ENCODE data around the gene ARHGAP31.
"Not testable (repeated sequence)": the region's sequence is repeated elsewhere in the genome, so short reads cannot be mapped to it uniquely, and the experiment has no call there.

The ARHGAP31 gene

GRCh38 chr3:119324899-119325298 lies 30.7 kb downstream of the ARHGAP31 start:
- Histone ChIP-seq H3K27me3 (ENCODE audit: control insufficient read depth, insufficient read depth, low read length) (no peaks in the 10 kb centered on the region), H3K36me3 (ENCODE audit: control insufficient read depth, low read depth, low read length) (no peaks in the 10 kb centered on the region), H3K4me3 (ENCODE audit: low read length) (no peak overlapping the region), H3K9ac (ENCODE audit: low read length) (no peak overlapping the region), H3K9me3 (ENCODE audit: control insufficient read depth, low read depth, low read length) (no peaks in the 10 kb centered on the region), H3K4me1 (ENCODE audit: control insufficient read depth, low read depth, low read length) (peaks cover 25% of the 10 kb centered on the region), H3K27ac (ENCODE audit: low read length) (no peak overlapping the region)

- H3K4me3 ChIP-seq (ENCODE audit: low read length) = no peak overlapping the region
- H3K9ac ChIP-seq (ENCODE audit: low read length) = no peak overlapping the region
- H3K27me3 ChIP-seq (ENCODE audit: control insufficient read depth, insufficient read depth, low read length) = no peaks in the 10 kb centered on the region
- no peak overlapping the region for H3K27ac ChIP-seq (ENCODE audit: low read length)
- no peaks in the 10 kb centered on the region for H3K9me3 ChIP-seq (ENCODE audit: control insufficient read depth, low read depth, low read length)
- peaks cover 20% of the 10 kb centered on the region for H3K4me1 ChIP-seq (ENCODE audit: control insufficient read depth, low read depth, low read length)
- H3K36me3 ChIP-seq (ENCODE audit: control insufficient read depth, low read depth, low read length) = no peaks in the 10 kb centered on the region
Measured at GRCh38 chr3:119326976-119327375, 32.8 kb downstream of the ARHGAP31 start.

GRCh38 chr3:119329551-119329950 lies 35.4 kb downstream of the ARHGAP31 start:
- Histone ChIP-seq H3K36me3 (ENCODE audit: control insufficient read depth, low read depth, low read length) (no peaks in the 10 kb centered on the region), H3K9me3 (ENCODE audit: control insufficient read depth, low read depth, low read length) (no peaks in the 10 kb centered on the region), H3K27me3 (ENCODE audit: control insufficient read depth, insufficient read depth, low read length) (no peaks in the 10 kb centered on the region), H3K27ac (ENCODE audit: low read length) (no peak overlapping the region), H3K4me1 (ENCODE audit: control insufficient read depth, low read depth, low read length) (peaks cover 6% of the 10 kb centered on the region), H3K9ac (ENCODE audit: low read length) (no peak overlapping the region), H3K4me3 (ENCODE audit: low read length) (no peak overlapping the region)

GRCh38 chr3:119330181-119330580 lies 36.0 kb downstream of the ARHGAP31 start:
- Histone ChIP-seq H3K9me3 (ENCODE audit: control insufficient read depth, low read depth, low read length) (no peaks in the 10 kb centered on the region), H3K4me1 (ENCODE audit: control insufficient read depth, low read depth, low read length) (peaks cover 2% of the 10 kb centered on the region), H3K36me3 (ENCODE audit: control insufficient read depth, low read depth, low read length) (no peaks in the 10 kb centered on the region), H3K27me3 (ENCODE audit: control insufficient read depth, insufficient read depth, low read length) (no peaks in the 10 kb centered on the region), H3K9ac (ENCODE audit: low read length) (no peak overlapping the region), H3K27ac (ENCODE audit: low read length) (no peak overlapping the region), H3K4me3 (ENCODE audit: low read length) (no peak overlapping the region)

DNA sequence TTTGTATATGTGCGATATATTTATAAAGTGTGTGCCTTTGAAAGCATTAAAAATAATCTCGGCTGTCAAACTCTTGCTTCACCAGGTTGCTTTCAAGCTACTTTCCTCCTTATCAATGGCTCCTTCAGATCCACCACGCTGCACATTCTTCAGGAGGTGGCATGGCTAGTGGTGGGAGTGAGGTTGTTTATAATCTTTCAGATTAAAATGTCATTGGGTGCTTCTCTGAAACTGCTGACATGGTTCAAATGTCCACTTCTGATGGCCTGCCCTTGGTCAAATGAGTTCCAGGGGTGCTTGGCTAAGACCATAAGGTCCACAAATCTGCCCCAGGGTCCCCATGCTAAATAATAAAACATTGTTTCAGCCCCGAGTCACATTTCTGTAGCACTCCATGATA lies 36.7 kb downstream of the ARHGAP31 start:
- H3K9me3 ChIP-seq (ENCODE audit: control insufficient read depth, low read depth, low read length) = no peaks in the 10 kb centered on the region

GRCh38 chr3:119331661-119332060 lies 37.5 kb downstream of the ARHGAP31 start:
- Histone ChIP-seq H3K27me3 (ENCODE audit: control insufficient read depth, insufficient read depth, low read length) (no peaks in the 10 kb centered on the region), H3K4me3 (ENCODE audit: low read length) (no peak overlapping the region), H3K4me1 (ENCODE audit: control insufficient read depth, low read depth, low read length) (no peaks in the 10 kb centered on the region), H3K36me3 (ENCODE audit: control insufficient read depth, low read depth, low read length) (no peaks in the 10 kb centered on the region), H3K9me3 (ENCODE audit: control insufficient read depth, low read depth, low read length) (no peaks in the 10 kb centered on the region), H3K9ac (ENCODE audit: low read length) (no peak overlapping the region), H3K27ac (ENCODE audit: low read length) (no peak overlapping the region)

More for the DNA sequence above, 36.7 kb downstream of the ARHGAP31 start:
- Histone ChIP-seq H3K4me1 (ENCODE audit: control insufficient read depth, low read depth, low read length) (no peaks in the 10 kb centered on the region), H3K27ac (ENCODE audit: low read length) (no peak overlapping the region), H3K27me3 (ENCODE audit: control insufficient read depth, insufficient read depth, low read length) (no peaks in the 10 kb centered on the region), H3K9ac (ENCODE audit: low read length) (no peak overlapping the region), H3K36me3 (ENCODE audit: control insufficient read depth, low read depth, low read length) (no peaks in the 10 kb centered on the region), H3K4me3 (ENCODE audit: low read length) (no peak overlapping the region)

DNA sequence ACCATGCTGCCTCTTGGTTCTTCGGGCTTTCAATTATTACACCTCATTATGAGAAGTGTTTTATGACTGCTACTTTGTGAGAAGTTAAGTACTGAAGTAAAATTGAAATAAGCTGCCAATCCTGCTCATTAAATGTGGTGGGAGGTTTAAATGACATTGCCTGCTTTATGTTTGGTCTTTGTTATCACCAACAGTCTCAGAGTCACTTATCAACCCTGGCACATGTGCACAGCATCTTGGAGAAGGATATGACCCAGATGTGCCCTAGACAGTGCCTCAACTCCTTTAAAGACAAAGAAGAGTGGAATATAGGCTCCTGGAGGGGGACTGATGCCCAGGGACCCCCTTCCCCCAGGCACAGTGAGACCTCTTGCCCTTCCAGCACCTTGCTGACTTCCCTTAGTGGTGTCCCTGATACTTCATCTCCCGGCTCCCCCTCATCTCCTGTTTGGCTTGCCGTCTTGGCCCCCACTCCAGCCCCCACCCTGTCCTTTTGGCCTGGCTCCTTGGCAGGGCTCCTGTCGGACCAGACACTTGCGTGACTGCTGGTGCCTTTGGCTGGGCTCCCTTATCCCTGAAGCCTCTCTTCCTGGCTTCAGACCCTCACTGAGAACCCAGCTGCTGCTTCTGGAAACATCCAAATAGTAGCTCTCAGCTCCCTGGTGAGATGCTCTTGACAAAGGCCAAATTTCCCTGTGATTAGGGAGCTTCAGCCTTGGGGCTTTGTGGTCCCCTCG lies 39.8 kb downstream of the ARHGAP31 start:
- Histone ChIP-seq H3K27me3 (ENCODE audit: control insufficient read depth, insufficient read depth, low read length) (no peaks in the 10 kb centered on the region), H3K4me3 (ENCODE audit: low read length) (no peak overlapping the region), H3K4me1 (ENCODE audit: control insufficient read depth, low read depth, low read length) (no peaks in the 10 kb centered on the region), H3K27ac (ENCODE audit: low read length) (no peak overlapping the region), H3K9ac (ENCODE audit: low read length) (no peak overlapping the region), H3K9me3 (ENCODE audit: control insufficient read depth, low read depth, low read length) (no peaks in the 10 kb centered on the region), H3K36me3 (ENCODE audit: control insufficient read depth, low read depth, low read length) (no peaks in the 10 kb centered on the region)

- Histone ChIP-seq H3K4me3 (ENCODE audit: low read length) (no peak overlapping the region), H3K4me1 (ENCODE audit: control insufficient read depth, low read depth, low read length) (no peaks in the 10 kb centered on the region), H3K9me3 (ENCODE audit: control insufficient read depth, low read depth, low read length) (no peaks in the 10 kb centered on the region), H3K27ac (ENCODE audit: low read length) (no peak overlapping the region), H3K27me3 (ENCODE audit: control insufficient read depth, insufficient read depth, low read length) (no peaks in the 10 kb centered on the region), H3K9ac (ENCODE audit: low read length) (no peak overlapping the region), H3K36me3 (ENCODE audit: control insufficient read depth, low read depth, low read length) (no peaks in the 10 kb centered on the region)
Measured at GRCh38 chr3:119336823-119337222, 42.6 kb downstream of the ARHGAP31 start.

DNA sequence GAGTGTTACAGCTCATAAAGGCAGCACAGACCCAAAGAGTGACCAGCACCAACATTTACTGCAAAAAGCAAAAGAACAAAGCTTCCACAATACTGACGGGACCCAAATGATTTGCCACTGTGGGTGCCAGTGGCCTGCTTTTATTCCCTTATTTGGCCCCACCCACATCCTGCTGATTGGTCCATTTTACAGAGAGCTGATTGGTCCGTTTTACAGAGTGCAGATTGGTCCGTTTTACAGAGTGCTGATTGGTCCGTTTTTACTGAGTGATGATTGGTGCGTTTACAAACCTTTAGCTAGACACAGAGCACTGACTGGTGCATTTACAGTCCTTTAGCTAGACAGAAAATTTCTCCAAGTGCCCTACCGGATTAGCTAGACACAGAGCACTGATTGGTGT lies 43.2 kb downstream of the ARHGAP31 start:
- not testable (repeated sequence) for H3K27me3 ChIP-seq (ENCODE audit: control insufficient read depth, insufficient read depth, low read length); H3K36me3 ChIP-seq (ENCODE audit: control insufficient read depth, low read depth, low read length); H3K4me3 ChIP-seq (ENCODE audit: low read length); H3K9ac ChIP-seq (ENCODE audit: low read length); H3K27ac ChIP-seq (ENCODE audit: low read length); H3K4me1 ChIP-seq (ENCODE audit: control insufficient read depth, low read depth, low read length); H3K9me3 ChIP-seq (ENCODE audit: control insufficient read depth, low read depth, low read length)

GRCh38 chr3:119338754-119339153 lies 44.6 kb downstream of the ARHGAP31 start:
- Histone ChIP-seq H3K9ac (ENCODE audit: low read length) (no peak overlapping the region), H3K4me3 (ENCODE audit: low read length) (no peak overlapping the region)

DNA sequence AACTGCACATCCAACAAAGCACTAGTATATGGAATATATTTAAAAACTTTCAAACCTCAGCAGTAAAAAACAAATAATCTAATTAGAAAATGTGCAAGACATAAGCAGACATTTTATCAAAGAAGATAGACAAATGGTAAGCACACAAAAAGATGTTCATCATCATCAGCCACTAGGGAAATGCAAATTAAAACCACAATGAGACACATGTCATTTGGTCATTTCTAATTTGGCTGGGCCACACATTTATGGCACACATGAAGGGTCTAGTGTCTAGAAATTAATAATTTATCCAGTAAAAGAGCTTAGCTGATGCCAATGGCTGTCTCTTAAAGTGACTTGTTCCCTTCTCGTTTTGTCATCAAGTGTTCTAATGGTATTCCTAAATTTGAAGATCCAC lies 45.8 kb downstream of the ARHGAP31 start:
- H3K4me1 ChIP-seq (ENCODE audit: control insufficient read depth, low read depth, low read length) = no peaks in the 10 kb centered on the region
- H3K27me3 ChIP-seq (ENCODE audit: control insufficient read depth, insufficient read depth, low read length) = no peaks in the 10 kb centered on the region
- H3K9me3 ChIP-seq (ENCODE audit: control insufficient read depth, low read depth, low read length) = no peaks in the 10 kb centered on the region

More at GRCh38 chr3:119338754-119339153, 44.6 kb downstream of the ARHGAP31 start:
- H3K36me3 ChIP-seq (ENCODE audit: control insufficient read depth, low read depth, low read length) = no peaks in the 10 kb centered on the region
- no peaks in the 10 kb centered on the region for H3K4me1 ChIP-seq (ENCODE audit: control insufficient read depth, low read depth, low read length)
- H3K27me3 ChIP-seq (ENCODE audit: control insufficient read depth, insufficient read depth, low read length) = no peaks in the 10 kb centered on the region
- H3K27ac ChIP-seq (ENCODE audit: low read length) = no peak overlapping the region
- no peaks in the 10 kb centered on the region for H3K9me3 ChIP-seq (ENCODE audit: control insufficient read depth, low read depth, low read length)

GRCh38 chr3:119340446-119340845 lies 46.3 kb downstream of the ARHGAP31 start:
- H3K9ac ChIP-seq (ENCODE audit: low read length) = no peak overlapping the region
- no peaks in the 10 kb centered on the region for H3K9me3 ChIP-seq (ENCODE audit: control insufficient read depth, low read depth, low read length)
- H3K4me1 ChIP-seq (ENCODE audit: control insufficient read depth, low read depth, low read length) = no peaks in the 10 kb centered on the region
- peaks cover 2% of the 10 kb centered on the region for H3K27me3 ChIP-seq (ENCODE audit: control insufficient read depth, insufficient read depth, low read length)
- H3K4me3 ChIP-seq (ENCODE audit: low read length) = no peak overlapping the region
- no peak overlapping the region for H3K27ac ChIP-seq (ENCODE audit: low read length)
- no peaks in the 10 kb centered on the region for H3K36me3 ChIP-seq (ENCODE audit: control insufficient read depth, low read depth, low read length)

More for the DNA sequence above, 45.8 kb downstream of the ARHGAP31 start:
- Histone ChIP-seq H3K4me3 (ENCODE audit: low read length) (no peak overlapping the region), H3K36me3 (ENCODE audit: control insufficient read depth, low read depth, low read length) (no peaks in the 10 kb centered on the region), H3K9ac (ENCODE audit: low read length) (no peak overlapping the region), H3K27ac (ENCODE audit: low read length) (no peak overlapping the region)

Measured in iPS-18a (cell line).